Parathyroid adenoma (tissue), 2 donors: Measurements from ENCODE around the gene ODAD2.

ENCODE experiments used
- H2AFZ ChIP-seq: fragments of 300-600 bp; sonication (generic); one replicate; pipeline ENCODE4 v1.7.0; 2017; ENCODE audit warnings: antibody characterized with exemption, mild to moderate bottlenecking
- H3K27ac ChIP-seq: fragments of 300-600 bp; sonication (generic); one replicate; pipeline ENCODE4 v1.7.0; 2017
- H3K27me3 ChIP-seq: fragments of 300-600 bp; sonication (generic); one replicate; pipeline ENCODE4 v1.7.0; 2017; ENCODE audit warnings: low read length; ENCODE audit not compliant: control insufficient read depth, insufficient read depth
- H3K36me3 ChIP-seq: fragments of 300-600 bp; sonication (generic); one replicate; pipeline ENCODE4 v1.7.0; 2017; ENCODE audit warnings: low read length; ENCODE audit not compliant: control insufficient read depth, insufficient read depth
- H3K4me1 ChIP-seq: fragments of 300-600 bp; sonication (generic); one replicate; pipeline ENCODE4 v1.7.0; 2017; ENCODE audit warnings: control low read depth
- H3K4me2 ChIP-seq: fragments of 300-600 bp; sonication (generic); one replicate; pipeline ENCODE4 v1.7.0; 2017; ENCODE audit warnings: low read length
- H3K4me3 ChIP-seq: fragments of 300-600 bp; sonication (generic); one replicate; pipeline ENCODE4 v1.7.0; 2017; ENCODE audit warnings: low read depth, low read length
- H3K79me2 ChIP-seq: fragments of 300-600 bp; sonication (generic); one replicate; pipeline ENCODE4 v1.7.0; 2017; ENCODE audit warnings: control low read depth
- H3K9ac ChIP-seq: fragments of 300-600 bp; sonication (generic); one replicate; pipeline ENCODE4 v1.7.0; 2017; ENCODE audit warnings: mild to moderate bottlenecking
- H3K9me3 ChIP-seq: fragments of 300-600 bp; sonication (generic); one replicate; pipeline ENCODE4 v1.7.0; 2017; ENCODE audit warnings: low read length; ENCODE audit not compliant: control insufficient read depth
- CTCF ChIP-seq: fragments of 300-600 bp; sonication (generic); IDR thresholded peaks from one replicate; pipeline ENCODE4 v1.7.0; 2017; ENCODE audit warnings: antibody characterized with exemption, mild to moderate bottlenecking
- donor health status: primary hyperparathyroidism.

Gene ODAD2

GRCh38 chr10:27815261-27815660, 183.6 kb downstream of the ODAD2 start:
- no peak for TF ChIP-seq CTCF

GRCh38 chr10:27805180-27805579, 193.7 kb downstream of the ODAD2 start:
- H2AFZ ChIP-seq: no peak overlapping the region
- H3K27me3 ChIP-seq: no peaks in the 10 kb centered on the region
- no peaks in the 10 kb centered on the region for H3K79me2 ChIP-seq
- no peak overlapping the region for H3K27ac ChIP-seq
- H3K9ac ChIP-seq: no peak overlapping the region
- H3K9me3 ChIP-seq: no peaks in the 10 kb centered on the region
- no peak overlapping the region for H3K4me2 ChIP-seq
- no peaks in the 10 kb centered on the region for H3K36me3 ChIP-seq
- H3K4me1 ChIP-seq: no peaks in the 10 kb centered on the region
- no peak overlapping the region for H3K4me3 ChIP-seq
- no peak for TF ChIP-seq CTCF

More at GRCh38 chr10:27815261-27815660, 183.6 kb downstream of the ODAD2 start:
- no peaks in the 10 kb centered on the region for H3K27me3 ChIP-seq
- H3K9ac ChIP-seq: no peak overlapping the region
- H3K4me2 ChIP-seq: no peak overlapping the region
- no peak overlapping the region for H3K4me3 ChIP-seq
- no peaks in the 10 kb centered on the region for H3K79me2 ChIP-seq
- no peak overlapping the region for H3K27ac ChIP-seq
- H3K4me1 ChIP-seq: no peaks in the 10 kb centered on the region
- H3K9me3 ChIP-seq: no peaks in the 10 kb centered on the region
- H3K36me3 ChIP-seq: no peaks in the 10 kb centered on the region
- H2AFZ ChIP-seq: no peak overlapping the region

- H3K9ac ChIP-seq: no peak overlapping the region
- H3K9me3 ChIP-seq: no peaks in the 10 kb centered on the region
- H3K27ac ChIP-seq: no peak overlapping the region
- no peaks in the 10 kb centered on the region for H3K4me1 ChIP-seq
- no peaks in the 10 kb centered on the region for H3K27me3 ChIP-seq
- no peak overlapping the region for H3K4me2 ChIP-seq
- no peak overlapping the region for H3K4me3 ChIP-seq
- no peaks in the 10 kb centered on the region for H3K36me3 ChIP-seq
- TF ChIP-seq CTCF: no peak
- no peaks in the 10 kb centered on the region for H3K79me2 ChIP-seq
- H2AFZ ChIP-seq: no peak overlapping the region
These were observed 194.7 kb downstream of the ODAD2 start for GRCh38 chr10:27804136-27804535.

GRCh38 chr10:27801171-27801785, 197.6 kb downstream of the ODAD2 start:
- H2AFZ ChIP-seq: no peak overlapping the region
- H3K4me1 ChIP-seq: no peaks in the 10 kb centered on the region
- H3K9ac ChIP-seq: no peak overlapping the region
- no peaks in the 10 kb centered on the region for H3K79me2 ChIP-seq
- H3K36me3 ChIP-seq: no peaks in the 10 kb centered on the region
- H3K4me2 ChIP-seq: no peak overlapping the region
- H3K9me3 ChIP-seq: no peaks in the 10 kb centered on the region
- H3K4me3 ChIP-seq: no peak overlapping the region
- no peak overlapping the region for H3K27ac ChIP-seq
- no peak for TF ChIP-seq CTCF
- H3K27me3 ChIP-seq: no peaks in the 10 kb centered on the region

GRCh38 chr10:27799046-27799445, 199.8 kb downstream of the ODAD2 start:
- Histone ChIP-seq H3K79me2 (no peaks in the 10 kb centered on the region), H3K4me3 (no peak overlapping the region), H3K4me1 (no peaks in the 10 kb centered on the region), H3K9ac (no peak overlapping the region), H3K36me3 (no peaks in the 10 kb centered on the region), H3K9me3 (no peaks in the 10 kb centered on the region), H3K4me2 (no peak overlapping the region), H3K27ac (no peak overlapping the region), H3K27me3 (no peaks in the 10 kb centered on the region), H2AFZ (no peak overlapping the region)
- no peak for TF ChIP-seq CTCF
